NCI-H2107 treated with DMSO at 0.1 percent for 48 hours (cell line): ENCODE measurements around the gene PDLIM7.
"Not testable (repeated sequence)": the region's sequence is repeated elsewhere in the genome, so short reads cannot be mapped to it uniquely, and the experiment has no call there.

Experiments
- DNase-seq: peaks from one replicate; lab custom pipeline; 2025; ENCODE audit not compliant: unreplicated experiment; lab: John Stamatoyannopoulos, UW

The PDLIM7 gene

GRCh38 chr5:177497292-177498012, at the start of gene PDLIM7:
Gene PDLIM7, minus strand, starts transcription at chr5:177497604. Its CDS starts 1,092 bp downstream, at chr5:177496512.
- peak; percentile 68 for DNase-seq

GRCh38 chr5:177546258-177546741, 48.9 kb upstream of the PDLIM7 start:
- DNase-seq, result no peak

GRCh38 chr5:177545487-177546257, 48.3 kb upstream of the PDLIM7 start:
- DNase-seq, result peak; percentile 26

- no peak for DNase-seq
Observed at GRCh38 chr5:177542816-177543465, 45.5 kb upstream of the PDLIM7 start.

GRCh38 chr5:177540438-177540837, 43.0 kb upstream of the PDLIM7 start:
- DNase-seq, result no peak

- no peak for DNase-seq
Observed at GRCh38 chr5:177539411-177539810, 42.0 kb upstream of the PDLIM7 start.

GRCh38 chr5:177538876-177539275, 41.5 kb upstream of the PDLIM7 start:
- DNase-seq, result no peak

- no peak for DNase-seq
Observed at GRCh38 chr5:177537389-177538361, 40.3 kb upstream of the PDLIM7 start.

- no peak for DNase-seq
Observed at GRCh38 chr5:177536386-177536785, 39.0 kb upstream of the PDLIM7 start.

GRCh38 chr5:177535125-177535524, 37.7 kb upstream of the PDLIM7 start:
- DNase-seq, result no peak

GRCh38 chr5:177534433-177534832, 37.0 kb upstream of the PDLIM7 start:
- DNase-seq, result not testable (repeated sequence)

GRCh38 chr5:177531209-177531940, 34.0 kb upstream of the PDLIM7 start:
- DNase-seq, result no peak

- DNase-seq, result no peak
Observed at GRCh38 chr5:177530638-177531037, 33.2 kb upstream of the PDLIM7 start.

- no peak for DNase-seq
Observed at GRCh38 chr5:177529247-177530203, 32.1 kb upstream of the PDLIM7 start.

GRCh38 chr5:177528631-177529030, 31.2 kb upstream of the PDLIM7 start:
- no peak for DNase-seq

- DNase-seq, result no peak
Observed at GRCh38 chr5:177527595-177527994, 30.2 kb upstream of the PDLIM7 start.

- no peak for DNase-seq
Observed at GRCh38 chr5:177526791-177527190, 29.4 kb upstream of the PDLIM7 start.

GRCh38 chr5:177526191-177526590, 28.8 kb upstream of the PDLIM7 start:
- DNase-seq, result no peak
